Neural cell (in vitro differentiated cells): ENCODE results near the gene NFX1. TPM values are rescaled to one million over a fixed set of nuclear protein-coding genes. Genes with fewer than 3 reads are reported as not detected.

ENCODE experiments used
- H2AFZ ChIP-seq: fragments of 200-600, 300-800 bp; sonication (generic), shearing (Covaris generic); 2 replicates; pipeline ENCODE4 v1.6.0; 2014; ENCODE audit warnings: low read depth, mild to moderate bottlenecking, antibody characterized with exemption, low read length, moderate library complexity
- H3F3A ChIP-seq: fragments of 200-600 bp; shearing (Covaris generic); 2 replicates; pipeline ENCODE4 v1.6.1; 2016; ENCODE audit warnings: mild to moderate bottlenecking, moderate library complexity, mixed read lengths, antibody characterized with exemption, low read length; ENCODE audit not compliant: insufficient read depth, poor library complexity, severe bottlenecking
- H3K27ac ChIP-seq: fragments of 200-600, 300-800 bp; sonication (generic), shearing (Covaris generic); 2 replicates; pipeline ENCODE4 v1.5.1; 2014; ENCODE audit warnings: mild to moderate bottlenecking, low read length, moderate library complexity
- H3K27me3 ChIP-seq: fragments of 300-800, 200-600 bp; sonication (generic), shearing (Covaris generic); 2 replicates; pipeline ENCODE4 v1.6.0; 2014; ENCODE audit warnings: mild to moderate bottlenecking, low read depth, low read length, moderate library complexity; ENCODE audit not compliant: insufficient read depth
- H3K36me3 ChIP-seq: fragments of 300-800, 200-600 bp; sonication (generic), shearing (Covaris generic); 2 replicates; pipeline ENCODE4 v1.5.1; 2014; ENCODE audit warnings: mild to moderate bottlenecking, antibody characterized with exemption, low read length, moderate library complexity; ENCODE audit not compliant: insufficient read depth
- H3K4me2 ChIP-seq: fragments of 300-800, 200-600 bp; sonication (generic), shearing (Covaris generic); 2 replicates; pipeline ENCODE4 v1.6.0; 2014; ENCODE audit warnings: mild to moderate bottlenecking, low read length
- H3K4me3 ChIP-seq: fragments of 300-800, 200-600 bp; sonication (generic), shearing (Covaris generic); 2 replicates; pipeline ENCODE4 v1.5.1; 2014; ENCODE audit warnings: mild to moderate bottlenecking, low read length, moderate library complexity
- H3K79me2 ChIP-seq: fragments of 200-600 bp; shearing (Covaris generic); replicated peaks from 2 replicates; pipeline ENCODE4 v1.6.0; 2014; ENCODE audit warnings: mild to moderate bottlenecking, low read length, moderate library complexity; ENCODE audit not compliant: insufficient read depth
- H3K9ac ChIP-seq: fragments of 300-800, 200-600 bp; sonication (generic), shearing (Covaris generic); 2 replicates; pipeline ENCODE4 v1.6.1; 2016; ENCODE audit warnings: mild to moderate bottlenecking, low read length, mixed read lengths
- H3K9me2 ChIP-seq: fragments of 200-600 bp; shearing (Covaris generic); 2 replicates; pipeline ENCODE4 v1.6.1; 2016; ENCODE audit warnings: mild to moderate bottlenecking, low read length, mixed read lengths; ENCODE audit not compliant: insufficient read depth
- H3K9me3 ChIP-seq: fragments of 200-600, 300-800 bp; sonication (generic), shearing (Covaris generic); 2 replicates; pipeline ENCODE4 v1.6.1; 2016; ENCODE audit warnings: mild to moderate bottlenecking, mixed run types, low read length, moderate library complexity, mixed read lengths
- H4K20me1 ChIP-seq: fragments of 200-600 bp; shearing (Covaris generic); 2 replicates; pipeline ENCODE4 v1.6.1; 2016; ENCODE audit warnings: mild to moderate bottlenecking, mixed run types; ENCODE audit not compliant: insufficient read depth
- EP300 ChIP-seq: fragments of 450-650 bp; conservative IDR thresholded peaks from 2 replicates; pipeline ENCODE4 v1.6.1; 2014; ENCODE audit warnings: antibody characterized with exemption, mild to moderate bottlenecking, moderate library complexity; ENCODE audit not compliant: poor library complexity, severe bottlenecking
- EZH2 ChIP-seq: fragments of 200-600, 300-800 bp; shearing (Covaris generic), sonication (generic); IDR thresholded peaks from 2 replicates; pipeline ENCODE4 v1.6.1; 2014; ENCODE audit warnings: antibody characterized with exemption, low read length, borderline replicate concordance, mild to moderate bottlenecking; ENCODE audit not compliant: insufficient read depth, poor library complexity, severe bottlenecking
- MXI1 ChIP-seq: fragments of 450-650 bp; conservative IDR thresholded peaks from 2 replicates; pipeline ENCODE4 v1.6.1; 2014; ENCODE audit warnings: antibody characterized with exemption, mild to moderate bottlenecking; ENCODE audit not compliant: poor library complexity, severe bottlenecking
- POLR2AphosphoS5 ChIP-seq: IDR thresholded peaks from 2 replicates; pipeline ENCODE4 v1.6.1; 2012
- RAD21 ChIP-seq: fragments of 450-650 bp; conservative IDR thresholded peaks from 2 replicates; pipeline ENCODE4 v1.6.1; 2014; ENCODE audit warnings: antibody characterized with exemption, mild to moderate bottlenecking, moderate library complexity
- SMC3 ChIP-seq: fragments of 450-650 bp; conservative IDR thresholded peaks from 2 replicates; pipeline ENCODE4 v1.6.1; 2014; ENCODE audit warnings: antibody characterized with exemption, mild to moderate bottlenecking, moderate library complexity; ENCODE audit not compliant: poor library complexity
- TAF1 ChIP-seq: IDR thresholded peaks from 2 replicates; pipeline ENCODE4 v1.6.1; 2012; ENCODE audit warnings: low read depth
- polyA plus RNA-seq: library from polyadenylated mRNA; depleted of rRNA; stranded (reverse); fragments of >200 nt; gene quantifications from 2 replicates; pipeline ENCODE4 v1.2.3, GENCODE V29; 2014
- TF ChIP-seq, protein P1 (sequence below): fragments of 450-650 bp; IDR thresholded peaks from 2 replicates; pipeline ENCODE4 v1.5.1; 2014; ENCODE audit warnings: antibody characterized with exemption, mild to moderate bottlenecking, moderate library complexity; ENCODE audit not compliant: poor library complexity, severe bottlenecking
- TF ChIP-seq, protein P2 (sequence below): IDR thresholded peaks from 2 replicates; pipeline ENCODE4 v1.6.1; 2012; ENCODE audit warnings: borderline replicate concordance

NFX1 gene
- polyA plus RNA-seq, 1 donor from 2014 or later: 14.7 TPM

DNA sequence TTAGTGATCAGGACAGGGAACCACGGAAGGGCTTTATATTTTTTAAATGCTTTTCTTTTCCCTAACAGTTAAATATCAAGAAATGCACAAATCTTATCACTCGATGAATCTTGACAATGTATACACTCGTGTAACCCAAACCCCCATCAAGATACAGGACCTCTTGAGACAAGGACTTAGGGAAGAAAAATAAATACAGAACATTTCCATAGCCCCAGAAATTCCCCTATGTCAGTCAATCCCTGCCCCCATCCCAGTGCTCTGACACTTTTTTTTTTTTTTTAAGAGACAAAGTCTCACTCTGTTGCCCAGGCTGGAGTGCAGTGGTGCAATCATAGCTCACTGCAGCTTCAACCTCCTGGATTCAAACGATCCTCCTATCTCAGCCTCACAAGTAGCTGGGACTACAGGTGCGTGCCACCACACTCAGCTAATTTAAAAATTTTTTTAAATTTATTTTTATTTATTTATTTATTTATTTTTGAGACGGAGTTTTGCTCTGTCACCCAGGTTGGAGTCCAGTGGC, 47.6 kb upstream of the NFX1 start:
- no peak overlapping the region for H3K4me2 ChIP-seq
- H3K9me3 ChIP-seq: no peaks in the 10 kb centered on the region
- no peak overlapping the region for H2AFZ ChIP-seq
- H3F3A ChIP-seq: no peaks in the 10 kb centered on the region
- H3K79me2 ChIP-seq: no peaks in the 10 kb centered on the region
- no peaks in the 10 kb centered on the region for H3K9me2 ChIP-seq
- no peak overlapping the region for H3K9ac ChIP-seq
- TF ChIP-seq EP300: no peak
- TF ChIP-seq SMC3: no peak
- TF ChIP-seq, protein P1, sequence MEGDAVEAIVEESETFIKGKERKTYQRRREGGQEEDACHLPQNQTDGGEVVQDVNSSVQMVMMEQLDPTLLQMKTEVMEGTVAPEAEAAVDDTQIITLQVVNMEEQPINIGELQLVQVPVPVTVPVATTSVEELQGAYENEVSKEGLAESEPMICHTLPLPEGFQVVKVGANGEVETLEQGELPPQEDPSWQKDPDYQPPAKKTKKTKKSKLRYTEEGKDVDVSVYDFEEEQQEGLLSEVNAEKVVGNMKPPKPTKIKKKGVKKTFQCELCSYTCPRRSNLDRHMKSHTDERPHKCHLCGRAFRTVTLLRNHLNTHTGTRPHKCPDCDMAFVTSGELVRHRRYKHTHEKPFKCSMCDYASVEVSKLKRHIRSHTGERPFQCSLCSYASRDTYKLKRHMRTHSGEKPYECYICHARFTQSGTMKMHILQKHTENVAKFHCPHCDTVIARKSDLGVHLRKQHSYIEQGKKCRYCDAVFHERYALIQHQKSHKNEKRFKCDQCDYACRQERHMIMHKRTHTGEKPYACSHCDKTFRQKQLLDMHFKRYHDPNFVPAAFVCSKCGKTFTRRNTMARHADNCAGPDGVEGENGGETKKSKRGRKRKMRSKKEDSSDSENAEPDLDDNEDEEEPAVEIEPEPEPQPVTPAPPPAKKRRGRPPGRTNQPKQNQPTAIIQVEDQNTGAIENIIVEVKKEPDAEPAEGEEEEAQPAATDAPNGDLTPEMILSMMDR: no peak
- no peak for TF ChIP-seq TAF1
- TF ChIP-seq, protein P2, sequence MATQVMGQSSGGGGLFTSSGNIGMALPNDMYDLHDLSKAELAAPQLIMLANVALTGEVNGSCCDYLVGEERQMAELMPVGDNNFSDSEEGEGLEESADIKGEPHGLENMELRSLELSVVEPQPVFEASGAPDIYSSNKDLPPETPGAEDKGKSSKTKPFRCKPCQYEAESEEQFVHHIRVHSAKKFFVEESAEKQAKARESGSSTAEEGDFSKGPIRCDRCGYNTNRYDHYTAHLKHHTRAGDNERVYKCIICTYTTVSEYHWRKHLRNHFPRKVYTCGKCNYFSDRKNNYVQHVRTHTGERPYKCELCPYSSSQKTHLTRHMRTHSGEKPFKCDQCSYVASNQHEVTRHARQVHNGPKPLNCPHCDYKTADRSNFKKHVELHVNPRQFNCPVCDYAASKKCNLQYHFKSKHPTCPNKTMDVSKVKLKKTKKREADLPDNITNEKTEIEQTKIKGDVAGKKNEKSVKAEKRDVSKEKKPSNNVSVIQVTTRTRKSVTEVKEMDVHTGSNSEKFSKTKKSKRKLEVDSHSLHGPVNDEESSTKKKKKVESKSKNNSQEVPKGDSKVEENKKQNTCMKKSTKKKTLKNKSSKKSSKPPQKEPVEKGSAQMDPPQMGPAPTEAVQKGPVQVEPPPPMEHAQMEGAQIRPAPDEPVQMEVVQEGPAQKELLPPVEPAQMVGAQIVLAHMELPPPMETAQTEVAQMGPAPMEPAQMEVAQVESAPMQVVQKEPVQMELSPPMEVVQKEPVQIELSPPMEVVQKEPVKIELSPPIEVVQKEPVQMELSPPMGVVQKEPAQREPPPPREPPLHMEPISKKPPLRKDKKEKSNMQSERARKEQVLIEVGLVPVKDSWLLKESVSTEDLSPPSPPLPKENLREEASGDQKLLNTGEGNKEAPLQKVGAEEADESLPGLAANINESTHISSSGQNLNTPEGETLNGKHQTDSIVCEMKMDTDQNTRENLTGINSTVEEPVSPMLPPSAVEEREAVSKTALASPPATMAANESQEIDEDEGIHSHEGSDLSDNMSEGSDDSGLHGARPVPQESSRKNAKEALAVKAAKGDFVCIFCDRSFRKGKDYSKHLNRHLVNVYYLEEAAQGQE: no peak
- no peak for TF ChIP-seq MXI1
- no peak for TF ChIP-seq EZH2
- no peaks in the 10 kb centered on the region for H3K27me3 ChIP-seq
- H3K27ac ChIP-seq: no peak overlapping the region
- H3K36me3 ChIP-seq: no peaks in the 10 kb centered on the region
- no peaks in the 10 kb centered on the region for H4K20me1 ChIP-seq
- no peak overlapping the region for H3K4me3 ChIP-seq

DNA sequence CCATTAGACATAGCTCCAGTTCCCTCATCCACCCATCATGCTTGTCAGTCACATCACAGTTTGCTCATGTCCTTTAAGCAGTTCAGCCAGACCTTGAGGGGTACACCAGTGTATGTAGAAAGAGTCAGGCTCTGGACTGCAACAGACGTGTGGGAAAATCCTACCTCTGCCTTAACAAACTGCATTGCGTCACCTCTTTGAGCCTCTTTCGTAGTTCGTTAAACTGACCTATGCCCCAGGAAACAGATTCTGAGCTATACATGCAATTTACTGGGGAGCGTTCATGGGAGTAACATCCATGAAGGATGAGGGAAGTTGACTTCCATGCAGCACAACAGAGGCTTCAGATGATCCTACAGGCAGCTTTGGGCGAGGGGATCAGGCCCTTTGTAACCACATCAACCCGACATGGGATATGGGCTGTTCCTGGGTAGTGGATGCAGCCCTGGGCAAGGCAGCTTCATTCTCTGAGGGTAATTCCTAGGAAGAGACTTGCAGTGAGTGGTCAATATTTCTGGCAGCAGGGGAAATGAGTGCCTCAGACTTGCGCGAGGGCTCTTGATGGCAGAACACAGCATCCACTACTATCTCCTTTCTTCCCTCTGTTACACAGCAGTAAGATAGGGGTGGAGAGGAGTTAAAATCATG, 46.1 kb upstream of the NFX1 start:
- H4K20me1 ChIP-seq: no peaks in the 10 kb centered on the region
- no peaks in the 10 kb centered on the region for H3K9me3 ChIP-seq
- no peaks in the 10 kb centered on the region for H3K79me2 ChIP-seq
- TF ChIP-seq SMC3 (no peak), TAF1 (no peak), EP300 (no peak), RAD21 (no peak), POLR2AphosphoS5 (no peak)
- TF ChIP-seq, protein P1: no peak
- H3K4me2 ChIP-seq: no peak overlapping the region
- no peaks in the 10 kb centered on the region for H3K36me3 ChIP-seq
- no peak overlapping the region for H3K27ac ChIP-seq
- no peaks in the 10 kb centered on the region for H3K9me2 ChIP-seq
- no peak overlapping the region for H2AFZ ChIP-seq
- H3K9ac ChIP-seq: no peak overlapping the region
- H3K4me3 ChIP-seq: no peak overlapping the region
- no peaks in the 10 kb centered on the region for H3F3A ChIP-seq
- H3K27me3 ChIP-seq: no peaks in the 10 kb centered on the region
